ENCODE data around the gene IMMP2L.

IMMP2L gene

GRCh38 chr7:111113263-111114017 lies 448.9 kb downstream of the IMMP2L start:
- Histone ChIP-seq H3K4me1 (ENCODE audit: control insufficient read depth, insufficient read depth, low read length) (peaks cover 3% of the 10 kb centered on the region), H3K27me3 (ENCODE audit: control insufficient read depth, insufficient read depth, low read length) (no peaks in the 10 kb centered on the region), H3K4me3 (ENCODE audit: low read depth, low read length) (no peak overlapping the region), H3K36me3 (ENCODE audit: control insufficient read depth, insufficient read depth, low read length) (no peaks in the 10 kb centered on the region), H3K9ac (ENCODE audit: low read depth, low read length) (no peak overlapping the region), H3K9me3 (ENCODE audit: control insufficient read depth, insufficient read depth, low read length) (no peaks in the 10 kb centered on the region)

- H3K9me3 ChIP-seq (ENCODE audit: control insufficient read depth, insufficient read depth, low read length): no peaks in the 10 kb centered on the region
- H3K4me3 ChIP-seq (ENCODE audit: low read depth, low read length): no peak overlapping the region
- H3K9ac ChIP-seq (ENCODE audit: low read depth, low read length): no peak overlapping the region
- H3K27me3 ChIP-seq (ENCODE audit: control insufficient read depth, insufficient read depth, low read length): no peaks in the 10 kb centered on the region
- H3K36me3 ChIP-seq (ENCODE audit: control insufficient read depth, insufficient read depth, low read length): no peaks in the 10 kb centered on the region
- no peaks in the 10 kb centered on the region for H3K4me1 ChIP-seq (ENCODE audit: control insufficient read depth, insufficient read depth, low read length)
Measured at GRCh38 chr7:111112439-111112838, 449.9 kb downstream of the IMMP2L start.

- no peak overlapping the region for H3K9ac ChIP-seq (ENCODE audit: low read depth, low read length)
- H3K4me1 ChIP-seq (ENCODE audit: control insufficient read depth, insufficient read depth, low read length): peaks cover 17% of the 10 kb centered on the region
- no peak overlapping the region for H3K4me3 ChIP-seq (ENCODE audit: low read depth, low read length)
- H3K27me3 ChIP-seq (ENCODE audit: control insufficient read depth, insufficient read depth, low read length): no peaks in the 10 kb centered on the region
- no peaks in the 10 kb centered on the region for H3K36me3 ChIP-seq (ENCODE audit: control insufficient read depth, insufficient read depth, low read length)
- H3K9me3 ChIP-seq (ENCODE audit: control insufficient read depth, insufficient read depth, low read length): no peaks in the 10 kb centered on the region
Measured at GRCh38 chr7:111108496-111108895, 453.8 kb downstream of the IMMP2L start.

- H3K4me3 ChIP-seq (ENCODE audit: low read depth, low read length): no peak overlapping the region
- H3K9ac ChIP-seq (ENCODE audit: low read depth, low read length): no peak overlapping the region
- H3K27me3 ChIP-seq (ENCODE audit: control insufficient read depth, insufficient read depth, low read length): no peaks in the 10 kb centered on the region
- H3K4me1 ChIP-seq (ENCODE audit: control insufficient read depth, insufficient read depth, low read length): peaks cover 17% of the 10 kb centered on the region
- no peaks in the 10 kb centered on the region for H3K36me3 ChIP-seq (ENCODE audit: control insufficient read depth, insufficient read depth, low read length)
- no peaks in the 10 kb centered on the region for H3K9me3 ChIP-seq (ENCODE audit: control insufficient read depth, insufficient read depth, low read length)
Measured at GRCh38 chr7:111108000-111108399, 454.3 kb downstream of the IMMP2L start.

GRCh38 chr7:111107579-111107978 lies 454.7 kb downstream of the IMMP2L start:
- Histone ChIP-seq H3K4me3 (ENCODE audit: low read depth, low read length) (no peak overlapping the region), H3K36me3 (ENCODE audit: control insufficient read depth, insufficient read depth, low read length) (no peaks in the 10 kb centered on the region), H3K9me3 (ENCODE audit: control insufficient read depth, insufficient read depth, low read length) (no peaks in the 10 kb centered on the region), H3K4me1 (ENCODE audit: control insufficient read depth, insufficient read depth, low read length) (peaks cover 17% of the 10 kb centered on the region), H3K9ac (ENCODE audit: low read depth, low read length) (no peak overlapping the region), H3K27me3 (ENCODE audit: control insufficient read depth, insufficient read depth, low read length) (no peaks in the 10 kb centered on the region)

- H3K36me3 ChIP-seq (ENCODE audit: control insufficient read depth, insufficient read depth, low read length): no peaks in the 10 kb centered on the region
- no peaks in the 10 kb centered on the region for H3K9me3 ChIP-seq (ENCODE audit: control insufficient read depth, insufficient read depth, low read length)
- no peaks in the 10 kb centered on the region for H3K27me3 ChIP-seq (ENCODE audit: control insufficient read depth, insufficient read depth, low read length)
- no peak overlapping the region for H3K9ac ChIP-seq (ENCODE audit: low read depth, low read length)
- peaks cover 17% of the 10 kb centered on the region for H3K4me1 ChIP-seq (ENCODE audit: control insufficient read depth, insufficient read depth, low read length)
- H3K4me3 ChIP-seq (ENCODE audit: low read depth, low read length): no peak overlapping the region
Measured at GRCh38 chr7:111105269-111105668, 457.0 kb downstream of the IMMP2L start.

GRCh38 chr7:111104710-111105109 lies 457.6 kb downstream of the IMMP2L start:
- Histone ChIP-seq H3K4me3 (ENCODE audit: low read depth, low read length) (no peak overlapping the region), H3K9me3 (ENCODE audit: control insufficient read depth, insufficient read depth, low read length) (no peaks in the 10 kb centered on the region), H3K4me1 (ENCODE audit: control insufficient read depth, insufficient read depth, low read length) (peaks cover 17% of the 10 kb centered on the region), H3K27me3 (ENCODE audit: control insufficient read depth, insufficient read depth, low read length) (no peaks in the 10 kb centered on the region), H3K9ac (ENCODE audit: low read depth, low read length) (no peak overlapping the region), H3K36me3 (ENCODE audit: control insufficient read depth, insufficient read depth, low read length) (no peaks in the 10 kb centered on the region)

- H3K9me3 ChIP-seq (ENCODE audit: control insufficient read depth, insufficient read depth, low read length): no peaks in the 10 kb centered on the region
- H3K36me3 ChIP-seq (ENCODE audit: control insufficient read depth, insufficient read depth, low read length): no peaks in the 10 kb centered on the region
- no peak overlapping the region for H3K9ac ChIP-seq (ENCODE audit: low read depth, low read length)
- peaks cover 17% of the 10 kb centered on the region for H3K4me1 ChIP-seq (ENCODE audit: control insufficient read depth, insufficient read depth, low read length)
- H3K4me3 ChIP-seq (ENCODE audit: low read depth, low read length): no peak overlapping the region
- no peaks in the 10 kb centered on the region for H3K27me3 ChIP-seq (ENCODE audit: control insufficient read depth, insufficient read depth, low read length)
Measured at GRCh38 chr7:111103678-111104274, 458.5 kb downstream of the IMMP2L start.

- H3K4me3 ChIP-seq (ENCODE audit: low read depth, low read length): no peak overlapping the region
- no peaks in the 10 kb centered on the region for H3K9me3 ChIP-seq (ENCODE audit: control insufficient read depth, insufficient read depth, low read length)
- no peak overlapping the region for H3K9ac ChIP-seq (ENCODE audit: low read depth, low read length)
- no peaks in the 10 kb centered on the region for H3K27me3 ChIP-seq (ENCODE audit: control insufficient read depth, insufficient read depth, low read length)
- no peaks in the 10 kb centered on the region for H3K36me3 ChIP-seq (ENCODE audit: control insufficient read depth, insufficient read depth, low read length)
- peaks cover 21% of the 10 kb centered on the region for H3K4me1 ChIP-seq (ENCODE audit: control insufficient read depth, insufficient read depth, low read length)
Measured at GRCh38 chr7:111103136-111103535, 459.2 kb downstream of the IMMP2L start.

GRCh38 chr7:111101856-111102646 lies 460.2 kb downstream of the IMMP2L start:
- peaks cover 29% of the 10 kb centered on the region for H3K4me1 ChIP-seq (ENCODE audit: control insufficient read depth, insufficient read depth, low read length)
- no peaks in the 10 kb centered on the region for H3K27me3 ChIP-seq (ENCODE audit: control insufficient read depth, insufficient read depth, low read length)
- H3K4me3 ChIP-seq (ENCODE audit: low read depth, low read length): no peak overlapping the region
- H3K9me3 ChIP-seq (ENCODE audit: control insufficient read depth, insufficient read depth, low read length): no peaks in the 10 kb centered on the region
- no peaks in the 10 kb centered on the region for H3K36me3 ChIP-seq (ENCODE audit: control insufficient read depth, insufficient read depth, low read length)
- H3K9ac ChIP-seq (ENCODE audit: low read depth, low read length): no peak overlapping the region

GRCh38 chr7:111098926-111099250 lies 463.4 kb downstream of the IMMP2L start:
- Histone ChIP-seq H3K9me3 (ENCODE audit: control insufficient read depth, insufficient read depth, low read length) (no peaks in the 10 kb centered on the region), H3K4me1 (ENCODE audit: control insufficient read depth, insufficient read depth, low read length) (peaks cover 29% of the 10 kb centered on the region), H3K4me3 (ENCODE audit: low read depth, low read length) (no peak overlapping the region), H3K36me3 (ENCODE audit: control insufficient read depth, insufficient read depth, low read length) (no peaks in the 10 kb centered on the region), H3K27me3 (ENCODE audit: control insufficient read depth, insufficient read depth, low read length) (no peaks in the 10 kb centered on the region), H3K9ac (ENCODE audit: low read depth, low read length) (no peak overlapping the region)
